GM21619 (cell line): ENCODE results near the gene CLK3.
A peak's percentile ranks its signal among the peaks of the same experiment; 100 is the strongest.

Experiments
- ATAC-seq: cut with Tn5 transposase; IDR thresholded peaks from one replicate; pipeline ENCODE4 v1.9.1; 2021; ENCODE audit not compliant: unreplicated experiment

CLK3 gene

GRCh38 chr15:74603026-74603788 lies 12.4 kb upstream of the CLK3 start:
- ATAC-seq = no peak

GRCh38 chr15:74603789-74604705 lies 11.6 kb upstream of the CLK3 start:
- ATAC-seq = no peak

GRCh38 chr15:74604983-74605794 lies 10.4 kb upstream of the CLK3 start:
- ATAC-seq = no peak

GRCh38 chr15:74605795-74606150 lies 9.9 kb upstream of the CLK3 start:
- ATAC-seq = no peak

- ATAC-seq = no peak
These were observed 6.8 kb upstream of the CLK3 start for GRCh38 chr15:74608786-74609185.

- ATAC-seq = no peak
These were observed 5.7 kb upstream of the CLK3 start for GRCh38 chr15:74609938-74610301.

- ATAC-seq = no peak
These were observed 5.2 kb upstream of the CLK3 start for GRCh38 chr15:74610302-74610951.

GRCh38 chr15:74611341-74611740 lies 4.3 kb upstream of the CLK3 start:
- no peak for ATAC-seq

GRCh38 chr15:74611834-74612233 lies 3.8 kb upstream of the CLK3 start:
- ATAC-seq = no peak

- ATAC-seq = no peak
These were observed 3.0 kb upstream of the CLK3 start for GRCh38 chr15:74612677-74613076.

GRCh38 chr15:74613089-74613952 lies 2.3 kb upstream of the CLK3 start:
- ATAC-seq = no peak

- no peak for ATAC-seq
These were observed 1.5 kb upstream of the CLK3 start for GRCh38 chr15:74613953-74614743.

- ATAC-seq = peak; percentile 39
These were observed 710 bp upstream of the CLK3 start for GRCh38 chr15:74614744-74615507.

- ATAC-seq = no peak
These were observed 817 bp downstream of the CLK3 start for GRCh38 chr15:74616366-74616939.

- no peak for ATAC-seq
These were observed 1.4 kb downstream of the CLK3 start for GRCh38 chr15:74616996-74617395.

GRCh38 chr15:74618841-74619596 lies 3.4 kb downstream of the CLK3 start:
- no peak for ATAC-seq

GRCh38 chr15:74619916-74620635 lies 4.4 kb downstream of the CLK3 start:
- ATAC-seq = no peak
